Caki2 (cell line): ENCODE results near the gene RIMBP2. TPM values are rescaled to one million over a fixed set of nuclear protein-coding genes. Genes with fewer than 3 reads are reported as not detected.

Experiments
- DNase-seq: peaks from one replicate; pipeline ENCODE4 v3.0.0-alpha.2; 2015; ENCODE audit warnings: low read depth
- in situ Hi-C: cut with HindIII; loops from 2 replicates; pipeline ENCODE4 v1.10.0; 2016; ENCODE audit warnings: low sequenced_read_pairs, low pct_unique_long_range_greater_than_20kb, mixed read lengths
- total RNA-seq: library from RNA; depleted of rRNA; stranded (reverse); fragments of >200 nt; shearing (Covaris generic); gene quantifications from 2 replicates; pipeline ENCODE4 v1.2.3, GENCODE V29; 2014; ENCODE audit warnings: low replicate concordance

The RIMBP2 gene
- total RNA-seq, 1 experiment from 2014 or later = not detected

DNA sequence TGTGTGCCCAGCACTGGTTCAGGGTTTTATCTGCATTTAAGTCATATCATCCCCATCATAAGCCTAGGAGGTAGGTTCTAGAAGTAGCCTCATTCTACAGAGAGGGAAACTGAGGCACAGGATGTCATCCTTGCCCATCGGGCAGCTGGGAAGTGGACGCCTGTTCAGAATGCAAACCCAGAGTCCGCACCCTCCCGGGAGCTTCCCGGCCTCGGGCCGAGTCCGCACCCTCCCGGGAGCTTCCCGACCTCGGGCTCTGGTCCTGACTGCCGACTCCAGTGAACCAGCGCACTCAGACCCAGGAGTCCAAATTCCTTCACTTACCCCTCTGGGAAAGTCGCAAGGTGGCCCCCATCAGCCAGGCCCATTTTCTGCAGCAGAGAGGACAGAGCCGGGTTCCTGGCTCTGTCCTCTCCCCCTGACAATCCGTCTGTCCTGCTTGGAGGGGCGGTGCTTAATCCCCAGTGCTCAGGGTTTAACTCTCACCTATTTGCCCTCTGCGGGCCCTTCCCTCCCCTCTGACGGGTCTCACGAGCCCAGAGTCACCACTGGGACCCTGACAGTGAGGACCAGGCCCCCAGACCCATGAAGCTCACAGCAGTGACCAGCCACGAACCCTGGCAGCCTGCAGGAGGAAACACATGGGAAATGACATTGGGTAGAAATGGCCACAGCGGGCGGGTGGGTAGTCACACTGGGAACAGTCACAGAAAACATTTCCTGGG is 236.5 kb downstream of the RIMBP2 start:
- DNase-seq = no peak
- in situ Hi-C loops = no loop called here

DNA sequence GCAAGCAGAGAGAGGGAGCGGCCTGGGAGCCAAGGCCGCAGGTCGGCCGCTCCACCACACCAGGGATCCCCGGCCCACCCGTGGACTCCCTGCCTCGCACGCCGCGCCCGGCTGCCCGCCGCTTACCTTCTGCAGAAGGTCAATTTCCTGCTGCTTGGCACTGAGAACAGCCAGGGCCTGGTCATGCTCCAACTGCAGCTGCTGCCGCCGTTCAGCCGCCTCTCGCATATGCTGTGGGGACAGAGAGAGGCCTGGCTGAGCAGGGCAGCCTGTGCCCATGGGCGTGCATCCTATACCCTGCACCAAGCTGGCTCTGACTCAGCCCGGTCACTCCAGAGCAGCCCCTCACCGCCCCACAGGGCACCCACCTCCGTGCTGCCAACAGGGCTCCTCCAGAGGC is 237.3 kb downstream of the RIMBP2 start:
- no peak for DNase-seq
- in situ Hi-C loops = no loop called here

DNA sequence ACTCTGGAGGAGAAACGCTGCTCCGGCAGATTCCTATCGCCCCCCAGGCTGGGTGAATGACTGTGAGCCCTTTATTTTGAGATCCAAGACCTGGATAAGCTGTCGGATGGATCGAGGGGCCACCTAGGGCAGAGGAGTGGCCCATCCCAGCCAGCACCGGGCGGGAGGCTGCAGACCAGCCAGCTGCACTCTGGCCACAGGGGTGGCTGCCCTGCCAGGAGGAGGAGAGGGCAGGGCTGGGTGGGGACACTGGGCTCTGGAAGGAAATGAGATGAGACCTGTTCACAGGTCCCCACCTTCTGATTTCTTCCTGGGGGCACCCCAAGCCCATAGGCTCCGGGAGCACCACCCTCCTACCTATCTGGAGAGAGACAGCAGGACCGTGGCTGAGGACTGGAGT is 238.4 kb downstream of the RIMBP2 start:
- in situ Hi-C loops = no loop called here
- no peak for DNase-seq

DNA sequence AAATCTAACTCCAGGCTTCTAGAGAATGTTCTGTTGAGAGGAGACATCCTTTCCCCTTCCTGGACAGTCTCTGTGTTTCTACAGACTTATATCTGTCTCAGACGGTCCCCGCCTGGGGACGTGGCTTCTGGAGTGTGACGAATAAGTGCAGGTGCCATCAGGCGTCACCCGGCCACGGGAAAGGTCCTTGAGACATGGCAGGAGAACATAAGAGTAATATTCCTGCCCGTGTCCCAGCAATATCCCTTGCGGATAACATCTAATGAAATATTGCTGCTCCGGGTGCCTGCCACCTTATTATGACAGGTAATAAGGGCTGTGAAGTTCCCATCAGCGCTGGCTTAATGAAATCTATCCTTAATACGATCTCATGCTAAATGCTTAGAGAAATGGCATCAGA is 238.8 kb downstream of the RIMBP2 start:
- in situ Hi-C loops = no loop called here
- no peak for DNase-seq

- no peak for DNase-seq
- in situ Hi-C loops = no loop called here
These were observed 239.5 kb downstream of the RIMBP2 start for GRCh38 chr12:130476451-130477135.

DNA sequence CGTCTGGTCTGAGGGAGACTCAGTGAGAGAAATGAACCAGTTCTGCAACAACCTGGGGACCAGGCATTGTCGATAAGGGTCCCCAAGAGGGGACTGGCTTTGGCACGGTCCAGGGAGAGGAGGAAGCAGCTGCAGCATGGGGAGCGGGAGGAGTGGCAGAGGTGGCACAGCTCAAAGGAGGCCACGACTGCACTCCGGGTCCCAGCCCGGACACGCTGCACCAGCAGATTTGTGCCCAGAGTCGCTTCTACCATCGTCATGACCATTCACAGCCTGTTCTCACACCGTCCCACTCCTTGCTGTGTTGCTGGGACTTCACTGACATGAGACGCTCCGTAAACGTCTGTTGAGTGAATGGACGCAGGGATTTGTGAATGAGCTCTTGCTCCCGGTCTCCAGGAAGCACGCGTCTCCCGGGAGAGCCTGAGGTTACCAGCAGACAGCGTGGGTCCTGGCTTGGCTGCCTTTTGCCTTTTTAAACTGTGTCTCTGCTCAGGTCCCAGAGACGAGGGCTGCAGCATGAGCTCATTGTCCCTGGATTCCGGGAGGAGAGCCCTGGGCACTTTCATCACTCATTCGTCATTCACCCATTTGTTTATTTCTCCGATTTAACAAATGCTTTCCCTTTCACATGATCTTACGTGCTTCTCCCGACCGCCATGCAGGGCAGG is 241.4 kb downstream of the RIMBP2 start:
- in situ Hi-C loops = no loop called here
- DNase-seq = no peak

DNA sequence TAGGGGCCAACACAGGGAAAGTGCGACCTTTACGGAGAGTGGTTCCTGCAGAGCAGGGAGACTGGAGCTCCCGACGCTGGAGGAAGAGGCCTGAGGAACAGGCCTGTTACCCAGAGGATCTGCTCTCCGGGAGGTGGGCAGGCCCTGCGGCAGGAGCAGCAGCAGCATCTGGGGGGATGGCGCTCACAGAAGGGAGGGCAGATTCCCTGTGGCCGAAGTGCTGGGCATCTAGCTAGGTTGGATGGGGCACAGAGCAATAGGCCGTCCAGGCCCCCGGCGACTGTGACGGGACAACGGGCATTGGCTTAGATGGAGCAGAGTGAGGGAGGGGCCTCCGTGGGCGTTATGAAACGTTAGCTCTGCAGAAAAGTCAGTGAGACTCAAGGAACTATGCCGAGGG is 242.8 kb downstream of the RIMBP2 start:
- in situ Hi-C loops = no loop called here
- no peak for DNase-seq

GRCh38 chr12:130470969-130471368 is 245.1 kb downstream of the RIMBP2 start:
- in situ Hi-C loops = no loop called here
- no peak for DNase-seq

- in situ Hi-C loops = no loop called here
- DNase-seq = no peak
These were observed 246.5 kb downstream of the RIMBP2 start for GRCh38 chr12:130469552-130469951.

DNA sequence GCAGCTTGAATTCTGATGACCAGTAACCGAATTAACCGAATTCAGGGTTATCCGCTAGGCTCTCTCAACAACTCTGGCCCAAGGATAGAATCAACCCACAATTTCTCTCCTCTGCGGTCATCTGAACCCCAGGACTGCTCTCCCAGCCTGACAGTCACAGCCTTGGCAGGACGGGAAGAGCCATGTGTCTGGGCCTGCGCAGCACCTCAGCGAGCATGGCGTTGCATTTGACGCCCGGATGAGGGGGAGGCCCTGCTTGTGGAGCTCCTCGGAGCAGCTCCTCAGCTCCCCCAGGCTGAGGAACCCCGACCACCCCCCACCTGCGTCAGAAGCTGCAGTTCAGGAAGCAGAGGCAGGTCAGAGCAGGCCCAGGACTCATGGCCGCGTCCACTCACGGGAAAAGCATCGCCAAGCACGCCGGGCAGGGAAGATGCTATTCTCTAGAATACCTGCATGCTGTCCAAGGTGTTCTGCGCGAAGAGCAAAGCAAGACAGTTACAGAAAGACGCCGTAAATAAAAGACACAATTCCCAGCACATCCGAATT is 247.3 kb downstream of the RIMBP2 start:
- in situ Hi-C loops = no loop called here
- DNase-seq = no peak

- in situ Hi-C loops = no loop called here
- DNase-seq = no peak
These were observed 247.9 kb downstream of the RIMBP2 start for GRCh38 chr12:130468186-130468585.

DNA sequence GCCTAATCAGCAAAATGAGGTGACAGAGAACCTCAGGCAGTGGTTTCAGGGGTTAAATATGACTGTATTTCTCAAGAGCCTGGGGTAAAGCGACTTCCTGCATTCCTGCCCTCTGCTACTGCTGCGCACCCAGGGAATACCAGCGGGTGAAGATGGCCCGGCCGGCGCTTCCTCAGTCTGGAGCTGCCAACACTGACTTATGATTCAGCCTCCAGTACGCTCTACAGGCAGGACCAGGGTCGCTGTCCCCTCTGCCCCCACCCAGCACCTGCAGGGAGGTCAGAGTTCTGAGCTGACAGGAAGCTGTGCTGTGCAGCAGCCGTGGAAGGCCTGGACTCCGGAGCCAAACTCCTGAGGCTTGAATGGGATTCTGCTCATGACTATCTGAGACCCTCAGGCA is 250.5 kb downstream of the RIMBP2 start:
- in situ Hi-C loops = no loop called here
- no peak for DNase-seq

DNA sequence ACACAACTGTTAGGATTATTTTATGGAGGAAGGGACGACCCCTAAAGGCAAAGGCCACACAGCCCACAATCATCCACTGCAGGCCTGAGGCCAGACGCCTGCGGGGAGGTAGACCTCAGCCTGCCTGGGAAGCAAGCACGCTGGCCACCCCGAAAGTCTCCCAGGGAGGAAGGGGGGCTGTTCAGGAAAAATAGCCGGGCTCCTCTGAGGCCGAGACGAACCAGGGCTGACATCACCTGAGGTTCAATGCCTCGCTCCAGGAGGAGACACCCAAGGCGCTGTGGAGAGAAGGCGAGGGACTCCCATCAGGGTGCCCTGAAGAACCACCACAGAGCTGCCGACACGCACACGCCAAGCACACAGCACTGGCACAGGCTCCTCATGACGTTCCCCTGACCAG is 251.1 kb downstream of the RIMBP2 start:
- in situ Hi-C loops = no loop called here
- no peak for DNase-seq

GRCh38 chr12:130463818-130464670 is 252.1 kb downstream of the RIMBP2 start:
- in situ Hi-C loops = no loop called here
- no peak for DNase-seq

DNA sequence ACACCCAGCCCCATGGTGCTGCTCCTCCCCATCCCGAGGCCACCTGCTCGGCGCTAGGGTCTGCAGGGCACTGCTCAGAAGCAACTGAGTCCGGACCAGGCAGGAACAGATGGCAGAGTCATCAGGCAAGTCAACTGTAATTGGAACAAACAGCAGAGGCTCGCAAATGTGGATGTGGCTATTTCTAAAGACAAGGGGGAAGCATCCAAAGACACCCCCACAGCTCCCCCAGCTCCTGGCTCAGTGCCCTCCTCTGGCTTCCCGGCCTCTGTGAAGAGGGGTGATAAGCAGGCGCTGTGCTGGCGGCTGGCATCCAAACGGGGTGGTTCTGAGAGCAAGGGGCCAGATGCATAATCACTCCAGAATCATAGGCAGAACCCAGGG is 252.8 kb downstream of the RIMBP2 start:
- in situ Hi-C loops = no loop called here
- no peak for DNase-seq

DNA sequence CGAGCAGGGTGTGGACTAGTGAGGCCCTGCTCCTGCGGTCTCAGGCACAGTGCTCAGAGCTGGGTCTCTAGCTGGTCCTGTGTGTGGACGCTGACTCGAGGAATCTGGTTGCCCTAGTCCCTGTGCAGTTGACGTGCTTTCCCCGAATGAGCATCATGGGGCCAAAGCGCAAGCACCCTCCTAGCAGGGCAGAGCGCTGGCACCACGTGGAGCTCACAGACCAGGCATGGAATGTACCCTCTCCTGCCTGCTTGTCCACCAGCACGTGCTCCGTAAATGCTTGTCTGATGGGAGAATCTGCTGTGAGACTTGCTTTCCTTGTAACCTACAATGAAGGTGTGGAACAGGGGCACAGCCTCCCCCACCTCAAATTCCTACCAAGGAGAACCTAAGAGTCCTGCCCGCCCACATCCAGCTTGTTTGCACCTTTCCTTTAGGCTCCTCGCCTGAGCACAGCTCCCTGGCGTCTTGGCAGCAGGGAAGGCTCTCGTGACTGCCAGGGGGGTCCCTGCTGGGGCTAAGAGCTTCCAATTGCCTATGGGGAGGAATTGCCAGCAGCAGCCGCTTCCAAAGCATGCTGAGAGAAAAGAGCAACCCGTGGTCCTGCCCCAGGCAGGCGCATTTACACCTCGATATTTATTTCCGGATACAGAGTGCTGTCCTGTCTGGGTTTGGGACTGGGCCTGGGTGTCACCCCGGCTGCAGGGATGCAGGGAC is 253.4 kb downstream of the RIMBP2 start:
- no peak for DNase-seq
- in situ Hi-C loops = no loop called here

DNA sequence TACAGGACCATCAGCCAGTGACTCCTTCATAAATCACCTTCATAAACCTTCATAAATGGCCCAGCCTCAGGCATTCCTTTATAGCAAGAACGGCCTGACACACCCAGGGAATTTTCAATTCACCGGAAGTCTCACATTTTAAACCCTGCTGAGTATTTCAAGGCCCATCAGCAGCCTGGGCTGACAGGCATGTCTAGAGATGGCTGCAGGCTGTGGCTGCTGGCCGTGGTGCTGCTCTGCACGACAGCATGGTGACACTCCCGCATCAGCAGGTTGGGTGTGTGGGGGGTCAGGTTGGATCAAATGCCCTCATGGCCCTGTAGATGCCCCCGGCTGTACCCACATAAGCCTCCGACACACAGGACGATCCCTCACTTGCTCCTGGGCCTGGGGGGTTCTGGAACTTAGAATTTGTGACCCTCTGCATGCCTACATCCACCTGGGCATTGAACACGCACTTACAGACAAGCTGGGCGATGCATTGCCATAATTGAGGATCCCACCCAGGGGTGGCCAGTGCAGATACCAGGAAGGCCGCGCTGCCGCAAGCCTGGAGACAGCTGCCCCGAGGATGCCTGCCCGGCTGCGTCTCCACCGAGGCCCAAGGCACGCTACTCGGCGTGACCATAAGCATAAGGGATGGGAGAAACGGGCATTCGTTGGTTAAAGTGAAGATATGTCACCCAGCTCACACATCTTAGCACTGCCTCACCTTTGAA is 254.1 kb downstream of the RIMBP2 start:
- in situ Hi-C loops = no loop called here
- no peak for DNase-seq
